GM12892 (cell line): ENCODE measurements around the gene SERPINB2.

Experiments
- POLR2AphosphoS5 ChIP-seq: IDR thresholded peaks from 2 replicates; pipeline ENCODE4 v1.6.1; 2011; ENCODE audit warnings: low read depth, low read length, control low read depth
- TAF1 ChIP-seq: IDR thresholded peaks from 2 replicates; pipeline ENCODE4 v1.6.1; 2011; ENCODE audit warnings: low read depth, mild to moderate bottlenecking, control low read depth, low read length, borderline replicate concordance

DNA sequence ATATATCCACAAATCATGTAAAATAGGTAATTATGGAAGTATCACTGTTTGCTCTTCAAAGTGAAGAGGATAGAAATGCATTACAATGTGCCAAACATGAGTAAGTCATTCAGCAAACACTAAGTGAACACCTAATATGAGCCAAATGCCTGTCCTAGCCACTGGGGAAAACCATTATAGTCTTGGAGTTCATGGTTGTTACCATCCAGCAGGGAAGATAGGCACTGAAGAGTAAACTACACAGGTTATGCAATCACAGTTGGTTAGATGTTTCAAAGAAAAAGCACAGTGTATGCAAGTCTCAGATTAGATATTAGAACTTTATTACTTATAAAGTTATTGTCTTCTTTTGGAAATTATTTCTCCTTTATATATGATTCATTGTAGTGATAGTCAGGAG is 3.9 kb upstream of the SERPINB2 start:
- TF ChIP-seq POLR2AphosphoS5, result no peak
- TF ChIP-seq TAF1, result no peak
